Adrenal gland (tissue), 12 donors: Measurements from ENCODE around the gene ANKRD44. TPM values are rescaled to one million over a fixed set of nuclear protein-coding genes. Genes with fewer than 3 reads are reported as not detected.

Experiments used
- DNase-seq, 7 donors: peaks; one replicate each; pipeline ENCODE4 v3.0.0-alpha.2; 2019 to 2020
- H3K27ac ChIP-seq, 5 donors: fragments of 200-600 bp; sonication (generic) in 4 of 5; 1 replicate in 3 of 5; 2 replicates in 2 of 5; pipeline versions ENCODE4 v1.5.1 to v1.8.0; 2016 to 2020; ENCODE audit warnings: mild to moderate bottlenecking in 1 of 5
- H3K27me3 ChIP-seq: fragments of 200-600 bp; 2 replicates; pipeline ENCODE4 v1.8.0; 2021
- H3K36me3 ChIP-seq, 2 donors: fragments of 200-600 bp; replicated peaks in 1 of 2; 1 replicate in 1 of 2; 2 replicates in 1 of 2; pipeline versions ENCODE4 v1.5.1 to v1.8.0; 2018 to 2022
- H3K4me1 ChIP-seq, 2 donors: fragments of 200-600 bp; replicated peaks in 1 of 2; 1 replicate in 1 of 2; 2 replicates in 1 of 2; pipeline versions ENCODE4 v1.5.1 to v1.8.0; 2018 to 2021
- H3K4me3 ChIP-seq, 4 donors: fragments of 200-600 bp; sonication (generic) in 3 of 4; one replicate each; pipeline ENCODE4 v1.5.1; 2016 to 2018
- H3K9me3 ChIP-seq, 3 donors: fragments of 200-600 bp; sonication (generic) in 1 of 3; replicated peaks in 1 of 3; 1 replicate in 2 of 3; 2 replicates in 1 of 3; pipeline versions ENCODE4 v1.5.1 to v1.8.0; 2016 to 2021
- CTCF ChIP-seq, 6 experiments: fragments of 450-650 bp in 4 of 6; fragments of 200-600 bp in 2 of 6; sonication (generic) in 1 of 6; IDR thresholded peaks; 1 replicate in 5 of 6; 2 replicates in 1 of 6; pipeline versions ENCODE4 v1.5.1 to v1.8.0; 2016 to 2021; ENCODE audit warnings: antibody characterized with exemption in 6 of 6, mild to moderate bottlenecking in 2 of 6, moderate library complexity in 1 of 6
- POLR2A ChIP-seq, 2 donors: fragments of 450-650 bp; IDR thresholded peaks; one replicate each; pipeline ENCODE4 v1.6.1; 2017; ENCODE audit warnings: antibody characterized with exemption in 2 of 2, mild to moderate bottlenecking in 2 of 2, moderate library complexity in 1 of 2
- whole genome bisulfite sequencing, 4 donors: extraction: QIAGEN DNeasy Blood & Tissue Kit in 2 of 4; methylation state at CpG; one replicate each; pipeline versions ENCODE4 v1.1.5 to v1.1.7; 2013 to 2017; 5-methylcytosine and 5-hydroxymethylcytosine counted together
- intact Hi-C, 2 donors: fragments of 100-400 bp; cut with DNase I; formaldehyde crosslinking; loops; one replicate each; pipeline versions ENCODE4 v1.14.1 to v1.15.0; 2022 to 2023
- polyA plus RNA-seq, 3 donors: library from polyadenylated mRNA; stranded (reverse); fragments of 200-250 nt in 2 of 3; fragments of 350-450 nt in 1 of 3; fragmentation: Illumina TruSeq in 1 of 3; extraction: RNeasy Lipid Tissue Mini Kit (QIAGEN cat#74804) in 1 of 3; gene quantifications; one replicate each; pipeline ENCODE4 v1.2.3, GENCODE V29; 2013 to 2014
- total RNA-seq, 9 donors: library from RNA; depleted of rRNA in 4 of 9; stranded (reverse); fragments of >200 nt in 4 of 9; fragments of 120-200 nt in 1 of 9; fragmentation: NEBNext Ultra II Directional in 1 of 9; extraction: Animal tissue kit (Norgen Biotek cat#: 25700) in 1 of 9; gene quantifications; one replicate each; pipeline versions ENCODE4 v1.1.0 to v1.2.4, GENCODE V29; 2013 to 2023
- donor health status: healthy with polysubstance abuse.
- donor health status: Bipolar disorder and iron deficiency.
- donor health status: DM: yes; HTN: yes; CAD: no.
- donor health status: DM: no; HTN: no; CAD: no.
- donor health status: DM: no; HTN: no; CAD: no.
- donor health status: DM: yes; HTN: yes; CAD: no.

The ANKRD44 gene
- total and polyA plus RNA-seq, 12 donors, result 3.8 to 40.2 (median 21.3) TPM

GRCh38 chr2:196954001-196954400 lies 356.6 kb downstream of the ANKRD44 start:
- Histone ChIP-seq H3K27me3 (no peaks in the 10 kb centered on the region), H3K27ac (no peak overlapping the region), H3K36me3 (no peaks in the 10 kb centered on the region), H3K9me3 (no peaks in the 10 kb centered on the region), H3K4me1 (no peaks in the 10 kb centered on the region), H3K4me3 (no peak overlapping the region)
- intact Hi-C loops, result no loop called here
- no peak for DNase-seq
- TF ChIP-seq CTCF (IDR thresholded peaks at IDR 0.05) (no peak), POLR2A (IDR thresholded peaks at IDR 0.05) (no peak)
- 81 to 96% (median 89%) methylated on average over 5 of the region's 5 CpGs for WGBS, 4 donors

GRCh38 chr2:196952936-196953335 lies 357.6 kb downstream of the ANKRD44 start:
- H3K27me3 ChIP-seq, result no peaks in the 10 kb centered on the region

GRCh38 chr2:196951973-196952372 lies 358.6 kb downstream of the ANKRD44 start:
- no peak overlapping the region for H3K27ac ChIP-seq
- H3K9me3 ChIP-seq, result no peaks in the 10 kb centered on the region
- intact Hi-C loops, result no loop called here
- TF ChIP-seq POLR2A (IDR thresholded peaks at IDR 0.05), result no peak
- TF ChIP-seq CTCF (IDR thresholded peaks at IDR 0.05), result no peak
- H3K4me1 ChIP-seq, result no peaks in the 10 kb centered on the region
- H3K27me3 ChIP-seq, result no peaks in the 10 kb centered on the region
- no peak for DNase-seq
- no peaks in the 10 kb centered on the region for H3K36me3 ChIP-seq
- no peak overlapping the region for H3K4me3 ChIP-seq
- WGBS, 4 donors, result 66 to 81% (median 72%) methylated on average over 2 of the region's 2 CpGs

More at GRCh38 chr2:196952936-196953335, 357.6 kb downstream of the ANKRD44 start:
- DNase-seq, result no peak
- TF ChIP-seq CTCF (IDR thresholded peaks at IDR 0.05) (no peak), POLR2A (IDR thresholded peaks at IDR 0.05) (no peak)
- Histone ChIP-seq H3K9me3 (no peaks in the 10 kb centered on the region), H3K4me3 (no peak overlapping the region), H3K27ac (no peak overlapping the region), H3K36me3 (no peaks in the 10 kb centered on the region), H3K4me1 (no peaks in the 10 kb centered on the region)
- WGBS, 4 donors, result 86 to 90% (median 86%) methylated on average over 2 of the region's 2 CpGs
- intact Hi-C loops, result no loop called here

GRCh38 chr2:196949116-196949515 lies 361.5 kb downstream of the ANKRD44 start:
- no peak overlapping the region for H3K27ac ChIP-seq
- H3K36me3 ChIP-seq, result no peaks in the 10 kb centered on the region
- DNase-seq, result no peak
- no peaks in the 10 kb centered on the region for H3K4me1 ChIP-seq
- H3K27me3 ChIP-seq, result no peaks in the 10 kb centered on the region
- H3K4me3 ChIP-seq, result no peak overlapping the region
- no peaks in the 10 kb centered on the region for H3K9me3 ChIP-seq
- WGBS, 4 donors, result 66 to 81% (median 72%) methylated on average over 5 of the region's 5 CpGs
- no peak for TF ChIP-seq POLR2A (IDR thresholded peaks at IDR 0.05)
- no peak for TF ChIP-seq CTCF (IDR thresholded peaks at IDR 0.05)
- intact Hi-C loops, result no loop called here
